ENCODE measurements around the gene LOXL1. TPM values are rescaled to one million over a fixed set of nuclear protein-coding genes. Genes with fewer than 3 reads are reported as not detected.

LOXL1 gene
- total RNA-seq, 1 donor from 2014 or later, result 280 TPM

DNA sequence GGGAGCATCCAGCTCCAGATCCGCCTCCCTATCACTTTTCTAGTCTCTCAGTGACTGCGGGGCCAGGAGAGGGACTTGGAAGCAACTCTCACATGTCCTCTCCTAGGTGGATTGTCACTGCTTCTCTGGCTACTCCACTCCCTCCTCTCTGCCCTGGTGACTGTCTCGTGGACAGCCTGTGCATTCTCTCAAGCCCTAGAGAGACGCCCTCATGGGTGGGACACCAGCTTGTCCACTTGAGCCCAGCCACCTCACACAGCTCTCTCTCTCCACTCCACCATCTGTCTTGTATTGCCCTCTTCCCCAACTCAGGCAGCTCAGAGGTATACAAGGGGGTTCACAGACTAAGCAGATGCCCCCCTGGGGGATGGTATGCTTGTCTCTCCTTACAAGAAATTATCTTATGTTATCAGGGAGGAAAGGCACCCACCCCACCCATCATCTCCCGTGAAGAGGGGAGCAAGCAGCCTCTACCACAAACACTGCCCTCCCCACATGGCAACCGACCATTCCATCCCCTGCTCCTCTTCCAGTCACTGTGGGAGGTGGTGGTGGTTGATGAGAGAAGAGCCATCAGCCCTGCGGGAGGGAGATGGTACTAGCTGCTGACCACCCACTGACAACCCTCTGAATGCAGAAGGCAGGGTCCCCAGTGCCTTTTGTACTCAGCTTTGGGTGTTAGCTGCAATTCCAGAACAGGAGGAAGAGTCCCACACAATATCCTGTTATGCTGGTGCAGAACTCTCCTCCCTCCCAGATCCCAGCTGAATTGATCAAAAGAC, 15.5 kb upstream of the LOXL1 start:
- Mint-ChIP-seq H3K36me3 (ENCODE audit: low read depth, unreplicated experiment) (peaks cover 18% of the 10 kb centered on the region), H3K4me1 (ENCODE audit: low read depth, unreplicated experiment) (peaks cover 19% of the 10 kb centered on the region), H3K4me3 (ENCODE audit: unreplicated experiment) (no peak overlapping the region), H3K27ac (ENCODE audit: unreplicated experiment) (no peak overlapping the region), H3K27me3 (ENCODE audit: low read depth, unreplicated experiment) (peaks cover 5% of the 10 kb centered on the region), H3K9me3 (ENCODE audit: unreplicated experiment) (no peaks in the 10 kb centered on the region)
- H3K27me3 ChIP-seq (ENCODE audit: insufficient read depth, low read length), result no peaks in the 10 kb centered on the region
- H3K36me3 ChIP-seq (ENCODE audit: insufficient read depth, low read length), result no peaks in the 10 kb centered on the region
- no peak overlapping the region for H2AFZ ChIP-seq (ENCODE audit: low read depth, low read length)
- no peaks in the 10 kb centered on the region for H3K9me3 ChIP-seq (ENCODE audit: insufficient read depth, low read depth, low read length)
- H3K27ac ChIP-seq (ENCODE audit: low read depth, low read length), result no peak overlapping the region
- FAIRE-seq (no peak), DNase-seq (ENCODE audit: low read depth) (no peak)
- H3K4me1 ChIP-seq (ENCODE audit: insufficient read depth, low read length), result peaks cover 5% of the 10 kb centered on the region
- no peak for TF ChIP-seq EZH2 (IDR thresholded peaks at IDR 0.05; ENCODE audit: insufficient read depth, low read length)
- TF ChIP-seq, protein P1, sequence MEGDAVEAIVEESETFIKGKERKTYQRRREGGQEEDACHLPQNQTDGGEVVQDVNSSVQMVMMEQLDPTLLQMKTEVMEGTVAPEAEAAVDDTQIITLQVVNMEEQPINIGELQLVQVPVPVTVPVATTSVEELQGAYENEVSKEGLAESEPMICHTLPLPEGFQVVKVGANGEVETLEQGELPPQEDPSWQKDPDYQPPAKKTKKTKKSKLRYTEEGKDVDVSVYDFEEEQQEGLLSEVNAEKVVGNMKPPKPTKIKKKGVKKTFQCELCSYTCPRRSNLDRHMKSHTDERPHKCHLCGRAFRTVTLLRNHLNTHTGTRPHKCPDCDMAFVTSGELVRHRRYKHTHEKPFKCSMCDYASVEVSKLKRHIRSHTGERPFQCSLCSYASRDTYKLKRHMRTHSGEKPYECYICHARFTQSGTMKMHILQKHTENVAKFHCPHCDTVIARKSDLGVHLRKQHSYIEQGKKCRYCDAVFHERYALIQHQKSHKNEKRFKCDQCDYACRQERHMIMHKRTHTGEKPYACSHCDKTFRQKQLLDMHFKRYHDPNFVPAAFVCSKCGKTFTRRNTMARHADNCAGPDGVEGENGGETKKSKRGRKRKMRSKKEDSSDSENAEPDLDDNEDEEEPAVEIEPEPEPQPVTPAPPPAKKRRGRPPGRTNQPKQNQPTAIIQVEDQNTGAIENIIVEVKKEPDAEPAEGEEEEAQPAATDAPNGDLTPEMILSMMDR (IDR thresholded peaks at IDR 0.05; ENCODE audit: insufficient read depth, low read depth, low read length), result no peak
- no peak overlapping the region for H3K4me2 ChIP-seq (ENCODE audit: low read length)
- no peaks in the 10 kb centered on the region for H4K20me1 ChIP-seq (ENCODE audit: insufficient read depth, low read length)
- no peaks in the 10 kb centered on the region for H3K79me2 ChIP-seq (ENCODE audit: insufficient read depth, low read length)
- H3K9ac ChIP-seq (ENCODE audit: low read length), result no peak overlapping the region
- H3K4me3 ChIP-seq (ENCODE audit: insufficient read depth, low read depth, low read length), result no peak overlapping the region

DNA sequence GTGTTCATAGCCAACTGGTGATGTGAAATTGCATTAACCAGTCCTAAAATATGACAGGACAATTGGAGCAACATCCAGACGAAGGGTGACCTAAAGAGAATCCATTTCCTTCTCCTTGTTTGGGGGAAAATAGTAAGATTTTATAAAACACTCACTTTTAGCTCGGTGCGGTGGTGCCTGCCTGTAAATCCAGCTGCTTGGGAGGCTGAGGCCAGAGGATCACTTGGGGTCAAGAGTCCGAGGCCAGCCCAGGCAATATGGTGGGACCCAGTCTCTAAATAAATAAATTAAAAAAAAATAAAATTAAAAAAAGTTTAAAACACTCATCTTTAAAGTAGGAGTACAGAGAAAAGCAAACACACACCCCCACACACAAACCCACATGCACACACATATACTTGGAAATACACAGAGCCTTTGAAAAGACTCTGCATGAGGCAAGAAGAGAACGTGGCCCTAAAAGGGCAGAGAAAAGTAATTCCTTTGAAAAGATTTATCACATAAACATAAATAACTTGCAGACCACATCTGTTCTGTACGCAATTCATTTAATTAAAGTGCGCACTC, 14.1 kb upstream of the LOXL1 start:
- TF ChIP-seq, protein P1 (IDR thresholded peaks at IDR 0.05; ENCODE audit: insufficient read depth, low read depth, low read length), result no peak
- TF ChIP-seq EZH2 (IDR thresholded peaks at IDR 0.05; ENCODE audit: insufficient read depth, low read length), result no peak
- no peaks in the 10 kb centered on the region for H3K79me2 ChIP-seq (ENCODE audit: insufficient read depth, low read length)
- no peaks in the 10 kb centered on the region for H3K27me3 ChIP-seq (ENCODE audit: insufficient read depth, low read length)
- no peak overlapping the region for H3K27ac Mint-ChIP-seq (ENCODE audit: unreplicated experiment)
- no peaks in the 10 kb centered on the region for H3K9me3 ChIP-seq (ENCODE audit: insufficient read depth, low read depth, low read length)
- peaks cover 9% of the 10 kb centered on the region for H3K4me1 Mint-ChIP-seq (ENCODE audit: low read depth, unreplicated experiment)
- no peak overlapping the region for H3K4me3 Mint-ChIP-seq (ENCODE audit: unreplicated experiment)
- H2AFZ ChIP-seq (ENCODE audit: low read depth, low read length), result no peak overlapping the region
- no peak overlapping the region for H3K9ac ChIP-seq (ENCODE audit: low read length)
- H3K4me3 ChIP-seq (ENCODE audit: insufficient read depth, low read depth, low read length), result no peak overlapping the region
- FAIRE-seq (no peak), DNase-seq (ENCODE audit: low read depth) (no peak)
- H3K9me3 Mint-ChIP-seq (ENCODE audit: unreplicated experiment), result no peaks in the 10 kb centered on the region
- H3K36me3 ChIP-seq (ENCODE audit: insufficient read depth, low read length), result no peaks in the 10 kb centered on the region
- H3K27ac ChIP-seq (ENCODE audit: low read depth, low read length), result no peak overlapping the region
- H3K4me2 ChIP-seq (ENCODE audit: low read length), result no peak overlapping the region
- H3K4me1 ChIP-seq (ENCODE audit: insufficient read depth, low read length), result no peaks in the 10 kb centered on the region
- H3K36me3 Mint-ChIP-seq (ENCODE audit: low read depth, unreplicated experiment), result peaks cover 18% of the 10 kb centered on the region
- H3K27me3 Mint-ChIP-seq (ENCODE audit: low read depth, unreplicated experiment), result peaks cover 5% of the 10 kb centered on the region
- no peaks in the 10 kb centered on the region for H4K20me1 ChIP-seq (ENCODE audit: insufficient read depth, low read length)

DNA sequence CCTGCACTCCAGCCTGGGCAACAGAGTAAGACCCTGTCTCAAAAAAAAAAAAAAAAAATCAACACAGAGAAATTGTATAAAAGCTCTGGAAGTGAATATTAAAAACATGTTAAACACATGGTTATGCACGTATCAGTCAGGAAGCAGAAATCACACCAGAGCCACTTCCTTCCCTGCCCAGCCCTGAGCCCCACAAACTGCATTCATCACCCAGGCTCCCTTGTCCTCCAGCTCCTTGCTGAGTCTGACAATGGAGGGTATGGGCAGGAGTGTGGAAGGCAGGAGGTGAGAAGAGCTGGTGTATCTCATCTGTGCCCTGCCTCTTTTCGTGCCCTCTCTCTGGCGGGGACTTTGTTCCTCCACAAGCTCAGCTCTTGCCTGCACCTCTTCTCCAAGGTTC, 12.1 kb upstream of the LOXL1 start:
- H3K27me3 ChIP-seq (ENCODE audit: insufficient read depth, low read length), result no peaks in the 10 kb centered on the region
- no peaks in the 10 kb centered on the region for H4K20me1 ChIP-seq (ENCODE audit: insufficient read depth, low read length)
- FAIRE-seq (no peak), DNase-seq (ENCODE audit: low read depth) (no peak)
- H3K9me3 ChIP-seq (ENCODE audit: insufficient read depth, low read depth, low read length), result no peaks in the 10 kb centered on the region
- Mint-ChIP-seq H3K36me3 (ENCODE audit: low read depth, unreplicated experiment) (peaks cover 32% of the 10 kb centered on the region), H3K4me1 (ENCODE audit: low read depth, unreplicated experiment) (peaks cover 3% of the 10 kb centered on the region), H3K27ac (ENCODE audit: unreplicated experiment) (no peak overlapping the region), H3K9me3 (ENCODE audit: unreplicated experiment) (peaks cover 3% of the 10 kb centered on the region), H3K4me3 (ENCODE audit: unreplicated experiment) (no peak overlapping the region), H3K27me3 (ENCODE audit: low read depth, unreplicated experiment) (peaks cover 5% of the 10 kb centered on the region)
- no peaks in the 10 kb centered on the region for H3K36me3 ChIP-seq (ENCODE audit: insufficient read depth, low read length)
- H3K79me2 ChIP-seq (ENCODE audit: insufficient read depth, low read length), result no peaks in the 10 kb centered on the region
- H3K9ac ChIP-seq (ENCODE audit: low read length), result no peak overlapping the region
- no peaks in the 10 kb centered on the region for H3K4me1 ChIP-seq (ENCODE audit: insufficient read depth, low read length)
- no peak for TF ChIP-seq EZH2 (IDR thresholded peaks at IDR 0.05; ENCODE audit: insufficient read depth, low read length)
- TF ChIP-seq, protein P1 (IDR thresholded peaks at IDR 0.05; ENCODE audit: insufficient read depth, low read depth, low read length), result no peak
- H3K27ac ChIP-seq (ENCODE audit: low read depth, low read length), result no peak overlapping the region
- H3K4me2 ChIP-seq (ENCODE audit: low read length), result no peak overlapping the region
- H3K4me3 ChIP-seq (ENCODE audit: insufficient read depth, low read depth, low read length), result no peak overlapping the region
- no peak overlapping the region for H2AFZ ChIP-seq (ENCODE audit: low read depth, low read length)

All from astrocyte (in vitro differentiated cells and primary cell).